ENCODE measurements around the gene BRD7. TPM values are rescaled to one million over a fixed set of nuclear protein-coding genes. Genes with fewer than 3 reads are reported as not detected.
A peak's percentile ranks its signal among the peaks of the same experiment; 100 is the strongest.

The BRD7 gene
- total and polyA plus RNA-seq, 2 of the 13 experiments (the other 11 are each of a cell fraction or from before 2014, with no cell fraction given): 82.3 to 149 TPM

- TF ChIP-seq SNAPC4 (CRISPR knock-in tag; IDR thresholded peaks at IDR 0.05) (no peak), ZNF234 (CRISPR knock-in tag; conservative IDR thresholded peaks at IDR 0.05) (no peak), ZNF816 (CRISPR knock-in tag; IDR thresholded peaks at IDR 0.05; ENCODE audit: borderline replicate concordance) (no peak), PRMT3 (CRISPR knock-in tag; IDR thresholded peaks at IDR 0.05; ENCODE audit: borderline replicate concordance, low read depth) (no peak), ZNF407 (CRISPR knock-in tag; IDR thresholded peaks at IDR 0.05; ENCODE audit: not compliant biosample characterization) (no peak), ERF (CRISPR knock-in tag; IDR thresholded peaks at IDR 0.05) (0 out of 2 replicates have a peak, but pooled peaks have one; percentile 19), ESRRA (CRISPR knock-in tag; IDR thresholded peaks at IDR 0.05; ENCODE audit: low read depth) (peak; percentile 56; the same call in 1 of the 2 replicates), ZBTB38 (CRISPR knock-in tag; IDR thresholded peaks at IDR 0.05) (0 out of 2 replicates have a peak, but pooled peaks have one; percentile 10)
- TF ChIP-seq, protein P1, sequence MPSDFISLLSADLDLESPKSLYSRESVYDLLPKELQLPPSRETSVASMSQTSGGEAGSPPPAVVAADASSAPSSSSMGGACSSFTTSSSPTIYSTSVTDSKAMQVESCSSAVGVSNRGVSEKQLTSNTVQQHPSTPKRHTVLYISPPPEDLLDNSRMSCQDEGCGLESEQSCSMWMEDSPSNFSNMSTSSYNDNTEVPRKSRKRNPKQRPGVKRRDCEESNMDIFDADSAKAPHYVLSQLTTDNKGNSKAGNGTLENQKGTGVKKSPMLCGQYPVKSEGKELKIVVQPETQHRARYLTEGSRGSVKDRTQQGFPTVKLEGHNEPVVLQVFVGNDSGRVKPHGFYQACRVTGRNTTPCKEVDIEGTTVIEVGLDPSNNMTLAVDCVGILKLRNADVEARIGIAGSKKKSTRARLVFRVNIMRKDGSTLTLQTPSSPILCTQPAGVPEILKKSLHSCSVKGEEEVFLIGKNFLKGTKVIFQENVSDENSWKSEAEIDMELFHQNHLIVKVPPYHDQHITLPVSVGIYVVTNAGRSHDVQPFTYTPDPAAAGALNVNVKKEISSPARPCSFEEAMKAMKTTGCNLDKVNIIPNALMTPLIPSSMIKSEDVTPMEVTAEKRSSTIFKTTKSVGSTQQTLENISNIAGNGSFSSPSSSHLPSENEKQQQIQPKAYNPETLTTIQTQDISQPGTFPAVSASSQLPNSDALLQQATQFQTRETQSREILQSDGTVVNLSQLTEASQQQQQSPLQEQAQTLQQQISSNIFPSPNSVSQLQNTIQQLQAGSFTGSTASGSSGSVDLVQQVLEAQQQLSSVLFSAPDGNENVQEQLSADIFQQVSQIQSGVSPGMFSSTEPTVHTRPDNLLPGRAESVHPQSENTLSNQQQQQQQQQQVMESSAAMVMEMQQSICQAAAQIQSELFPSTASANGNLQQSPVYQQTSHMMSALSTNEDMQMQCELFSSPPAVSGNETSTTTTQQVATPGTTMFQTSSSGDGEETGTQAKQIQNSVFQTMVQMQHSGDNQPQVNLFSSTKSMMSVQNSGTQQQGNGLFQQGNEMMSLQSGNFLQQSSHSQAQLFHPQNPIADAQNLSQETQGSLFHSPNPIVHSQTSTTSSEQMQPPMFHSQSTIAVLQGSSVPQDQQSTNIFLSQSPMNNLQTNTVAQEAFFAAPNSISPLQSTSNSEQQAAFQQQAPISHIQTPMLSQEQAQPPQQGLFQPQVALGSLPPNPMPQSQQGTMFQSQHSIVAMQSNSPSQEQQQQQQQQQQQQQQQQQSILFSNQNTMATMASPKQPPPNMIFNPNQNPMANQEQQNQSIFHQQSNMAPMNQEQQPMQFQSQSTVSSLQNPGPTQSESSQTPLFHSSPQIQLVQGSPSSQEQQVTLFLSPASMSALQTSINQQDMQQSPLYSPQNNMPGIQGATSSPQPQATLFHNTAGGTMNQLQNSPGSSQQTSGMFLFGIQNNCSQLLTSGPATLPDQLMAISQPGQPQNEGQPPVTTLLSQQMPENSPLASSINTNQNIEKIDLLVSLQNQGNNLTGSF (CRISPR knock-in tag; IDR thresholded peaks at IDR 0.05): no peak
Measured at GRCh38 chr16:50309527-50310307, 59.1 kb downstream of the BRD7 start (continued).

Data from HepG2 (cell line).